Hepatocyte (in vitro differentiated cells): ENCODE results near the gene UBAP1.

ENCODE experiments used
- EZH2 ChIP-seq: fragments of 200-600 bp; sonication (generic); IDR thresholded peaks from 2 replicates; pipeline ENCODE4 v1.6.1; 2016; ENCODE audit warnings: antibody characterized with exemption, mild to moderate bottlenecking, borderline replicate concordance
- EZH2phosphoT487 ChIP-seq: fragments of 200-600 bp; sonication (generic); IDR thresholded peaks from one replicate; pipeline ENCODE4 v1.6.1; 2018; ENCODE audit warnings: antibody characterized with exemption, mild to moderate bottlenecking, low read depth, moderate library complexity; ENCODE audit not compliant: unreplicated experiment, severe bottlenecking
- TF ChIP-seq, protein P1 (sequence below): fragments of 200-600 bp; sonication (generic); IDR thresholded peaks from 2 replicates; pipeline ENCODE4 v1.5.1; 2016; ENCODE audit warnings: antibody characterized with exemption, mild to moderate bottlenecking; ENCODE audit not compliant: poor library complexity

DNA sequence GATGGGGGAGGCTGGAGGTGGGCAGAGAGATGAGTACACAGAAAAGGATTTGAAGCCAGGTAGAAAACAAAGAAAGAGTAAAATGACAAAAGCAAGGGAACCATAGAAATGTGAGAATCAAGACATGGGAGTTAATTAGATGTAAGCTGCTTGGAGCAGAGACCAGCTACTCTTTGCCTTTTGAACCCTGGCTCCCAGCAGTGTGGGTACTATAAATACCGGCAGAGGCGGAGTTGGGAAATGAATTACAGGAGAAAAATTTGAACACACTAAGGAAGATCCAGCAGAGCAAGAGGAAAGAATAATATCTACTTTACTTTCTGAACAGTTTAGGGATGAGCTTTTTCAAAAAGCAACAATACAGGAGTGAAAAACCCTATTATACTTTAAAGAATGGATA is 113.7 kb downstream of the UBAP1 start:
- TF ChIP-seq, protein P1, sequence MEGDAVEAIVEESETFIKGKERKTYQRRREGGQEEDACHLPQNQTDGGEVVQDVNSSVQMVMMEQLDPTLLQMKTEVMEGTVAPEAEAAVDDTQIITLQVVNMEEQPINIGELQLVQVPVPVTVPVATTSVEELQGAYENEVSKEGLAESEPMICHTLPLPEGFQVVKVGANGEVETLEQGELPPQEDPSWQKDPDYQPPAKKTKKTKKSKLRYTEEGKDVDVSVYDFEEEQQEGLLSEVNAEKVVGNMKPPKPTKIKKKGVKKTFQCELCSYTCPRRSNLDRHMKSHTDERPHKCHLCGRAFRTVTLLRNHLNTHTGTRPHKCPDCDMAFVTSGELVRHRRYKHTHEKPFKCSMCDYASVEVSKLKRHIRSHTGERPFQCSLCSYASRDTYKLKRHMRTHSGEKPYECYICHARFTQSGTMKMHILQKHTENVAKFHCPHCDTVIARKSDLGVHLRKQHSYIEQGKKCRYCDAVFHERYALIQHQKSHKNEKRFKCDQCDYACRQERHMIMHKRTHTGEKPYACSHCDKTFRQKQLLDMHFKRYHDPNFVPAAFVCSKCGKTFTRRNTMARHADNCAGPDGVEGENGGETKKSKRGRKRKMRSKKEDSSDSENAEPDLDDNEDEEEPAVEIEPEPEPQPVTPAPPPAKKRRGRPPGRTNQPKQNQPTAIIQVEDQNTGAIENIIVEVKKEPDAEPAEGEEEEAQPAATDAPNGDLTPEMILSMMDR, result no peak
- no peak for TF ChIP-seq EZH2
- no peak for TF ChIP-seq EZH2phosphoT487
